Hepatocyte (in vitro differentiated cells): ENCODE measurements around the gene TXN. TPM values are rescaled to one million over a fixed set of nuclear protein-coding genes. Genes with fewer than 3 reads are reported as not detected.

ENCODE experiments used
- DNase-seq: peaks from one replicate; pipeline ENCODE4 v3.0.0-alpha.2; 2016; ENCODE audit warnings: low spot score
- H2AFZ ChIP-seq: fragments of 200-600 bp; sonication (generic); 2 replicates; pipeline ENCODE4 v1.6.0; 2016; ENCODE audit warnings: antibody characterized with exemption, mild to moderate bottlenecking
- H3K27ac ChIP-seq: fragments of 200-600 bp; sonication (generic); 2 replicates; pipeline ENCODE4 v1.5.1; 2016; ENCODE audit warnings: mild to moderate bottlenecking
- H3K27me3 ChIP-seq: fragments of 200-600 bp; sonication (generic); 2 replicates; pipeline ENCODE4 v1.6.1; 2016
- H3K36me3 ChIP-seq: fragments of 200-600 bp; sonication (generic); replicated peaks from 2 replicates; pipeline ENCODE4 v1.5.1; 2016; ENCODE audit warnings: low read depth; ENCODE audit not compliant: insufficient read depth
- H3K4me1 ChIP-seq: fragments of 200-600 bp; sonication (generic); 2 replicates; pipeline ENCODE4 v1.5.1; 2016; ENCODE audit warnings: mild to moderate bottlenecking, moderate library complexity; ENCODE audit not compliant: insufficient read depth
- H3K4me2 ChIP-seq: fragments of 200-600 bp; sonication (generic); 2 replicates; pipeline ENCODE4 v1.6.0; 2016
- H3K4me3 ChIP-seq: fragments of 200-600 bp; sonication (generic); 2 replicates; pipeline ENCODE4 v1.5.1; 2016; ENCODE audit warnings: mild to moderate bottlenecking
- H3K79me2 ChIP-seq: fragments of 200-600 bp; sonication (generic); 2 replicates; pipeline ENCODE4 v1.6.0; 2017; ENCODE audit warnings: mild to moderate bottlenecking
- H3K9me2 ChIP-seq: fragments of 200-600 bp; sonication (generic); replicated peaks from 2 replicates; pipeline ENCODE4 v1.6.0; 2017; ENCODE audit warnings: mild to moderate bottlenecking; ENCODE audit not compliant: insufficient read depth
- H3K9me3 ChIP-seq: fragments of 200-600 bp; sonication (generic); 2 replicates; pipeline ENCODE4 v1.5.1; 2016; ENCODE audit warnings: low read depth, mild to moderate bottlenecking
- H4K20me1 ChIP-seq: fragments of 200-600 bp; sonication (generic); 2 replicates; pipeline ENCODE4 v1.6.0; 2016; ENCODE audit warnings: mild to moderate bottlenecking; ENCODE audit not compliant: insufficient read depth, poor library complexity, severe bottlenecking
- CTCF ChIP-seq: fragments of 200-600 bp; sonication (generic); IDR thresholded peaks from 2 replicates; pipeline ENCODE4 v1.5.1; 2016; ENCODE audit warnings: antibody characterized with exemption, mild to moderate bottlenecking; ENCODE audit not compliant: poor library complexity
- EZH2 ChIP-seq: fragments of 200-600 bp; sonication (generic); IDR thresholded peaks from 2 replicates; pipeline ENCODE4 v1.6.1; 2016; ENCODE audit warnings: antibody characterized with exemption, mild to moderate bottlenecking, borderline replicate concordance
- EZH2phosphoT487 ChIP-seq: fragments of 200-600 bp; sonication (generic); IDR thresholded peaks from one replicate; pipeline ENCODE4 v1.6.1; 2018; ENCODE audit warnings: antibody characterized with exemption, mild to moderate bottlenecking, low read depth, moderate library complexity; ENCODE audit not compliant: unreplicated experiment, severe bottlenecking
- WGBS: methylation state at CpG from one replicate; pipeline ENCODE4 v1.1.6; 2016; ENCODE audit warnings: low lambda C conversion rate; ENCODE audit errors: missing lambda C conversion rate; 5-methylcytosine and 5-hydroxymethylcytosine counted together
- polyA plus RNA-seq: library from polyadenylated mRNA; unstranded; fragments of >200 nt; fragmentation: Nextera tagmentation; extraction: Ambion mirVana; gene quantifications from 2 replicates; pipeline ENCODE4 v1.2.1, GENCODE V29; 2016
- total RNA-seq: library from RNA; depleted of rRNA; stranded (reverse); fragments of >200 nt; gene quantifications from 2 replicates; pipeline ENCODE4 v1.2.3, GENCODE V29; 2014

TXN gene
- total and polyA plus RNA-seq, 2 experiments from 2014 or later, result 195 to 416 TPM

- H3K4me1 ChIP-seq, result peaks cover 13% of the 10 kb centered on the region
- H3K4me3 ChIP-seq, result peak overlapping the region; percentile 80
- no peaks in the 10 kb centered on the region for H3K27me3 ChIP-seq
- WGBS, result 10% methylated on average over 14 of the region's 14 CpGs
- peak overlapping the region; percentile 97 for H3K27ac ChIP-seq
- peaks cover 41% of the 10 kb centered on the region for H3K79me2 ChIP-seq
- H3K9me3 ChIP-seq, result no peaks in the 10 kb centered on the region
- no peaks in the 10 kb centered on the region for H3K9me2 ChIP-seq
- no peak for TF ChIP-seq EZH2phosphoT487
- no peak for TF ChIP-seq CTCF
- no peak for TF ChIP-seq EZH2
- peak; percentile 32 for DNase-seq
- peaks cover 25% of the 10 kb centered on the region for H4K20me1 ChIP-seq
- peak overlapping the region; percentile 88 for H3K4me2 ChIP-seq
- H2AFZ ChIP-seq, result peak overlapping the region; percentile 33
- no peaks in the 10 kb centered on the region for H3K36me3 ChIP-seq
Measured at GRCh38 chr9:110257097-110257841, 962 bp upstream of the TXN start.

- Histone ChIP-seq H3K4me1 (peaks cover 13% of the 10 kb centered on the region), H3K4me2 (peak overlapping the region; percentile 88), H4K20me1 (peaks cover 25% of the 10 kb centered on the region), H2AFZ (peak overlapping the region; percentile 64), H3K27me3 (no peaks in the 10 kb centered on the region), H3K9me2 (no peaks in the 10 kb centered on the region), H3K9me3 (no peaks in the 10 kb centered on the region), H3K27ac (peak overlapping the region; percentile 97), H3K36me3 (no peaks in the 10 kb centered on the region), H3K79me2 (peaks cover 56% of the 10 kb centered on the region), H3K4me3 (peak overlapping the region; percentile 92)
- 1% methylated on average over 60 of the region's 81 CpGs for WGBS
- DNase-seq, result peak; percentile 79
- no peak for TF ChIP-seq EZH2phosphoT487
- no peak for TF ChIP-seq EZH2
- TF ChIP-seq CTCF, result no peak
Measured at GRCh38 chr9:110255463-110256379, 586 bp downstream of the TXN start.

- H3K9me3 ChIP-seq, result no peaks in the 10 kb centered on the region
- no peak for DNase-seq
- H3K27me3 ChIP-seq, result no peaks in the 10 kb centered on the region
- peak overlapping the region; percentile 97 for H3K27ac ChIP-seq
- H3K4me2 ChIP-seq, result peak overlapping the region; percentile 88
- TF ChIP-seq EZH2, result no peak
- no peaks in the 10 kb centered on the region for H3K36me3 ChIP-seq
- H4K20me1 ChIP-seq, result peaks cover 25% of the 10 kb centered on the region
- peaks cover 13% of the 10 kb centered on the region for H3K4me1 ChIP-seq
- peak overlapping the region; percentile 64 for H2AFZ ChIP-seq
- H3K9me2 ChIP-seq, result no peaks in the 10 kb centered on the region
- peak overlapping the region; percentile 92 for H3K4me3 ChIP-seq
- under 1% methylated on average over 17 of the region's 17 CpGs for WGBS
- peaks cover 62% of the 10 kb centered on the region for H3K79me2 ChIP-seq
Measured at GRCh38 chr9:110255034-110255462, 1.3 kb downstream of the TXN start.
